ENCODE data around the gene MVB12B. TPM values are rescaled to one million over a fixed set of nuclear protein-coding genes. Genes with fewer than 3 reads are reported as not detected.

Gene MVB12B
- total and polyA plus RNA-seq, 2 of the 13 experiments (the other 11 are each of a cell fraction or from before 2014, with no cell fraction given), result 12.1 to 30.1 TPM

DNA sequence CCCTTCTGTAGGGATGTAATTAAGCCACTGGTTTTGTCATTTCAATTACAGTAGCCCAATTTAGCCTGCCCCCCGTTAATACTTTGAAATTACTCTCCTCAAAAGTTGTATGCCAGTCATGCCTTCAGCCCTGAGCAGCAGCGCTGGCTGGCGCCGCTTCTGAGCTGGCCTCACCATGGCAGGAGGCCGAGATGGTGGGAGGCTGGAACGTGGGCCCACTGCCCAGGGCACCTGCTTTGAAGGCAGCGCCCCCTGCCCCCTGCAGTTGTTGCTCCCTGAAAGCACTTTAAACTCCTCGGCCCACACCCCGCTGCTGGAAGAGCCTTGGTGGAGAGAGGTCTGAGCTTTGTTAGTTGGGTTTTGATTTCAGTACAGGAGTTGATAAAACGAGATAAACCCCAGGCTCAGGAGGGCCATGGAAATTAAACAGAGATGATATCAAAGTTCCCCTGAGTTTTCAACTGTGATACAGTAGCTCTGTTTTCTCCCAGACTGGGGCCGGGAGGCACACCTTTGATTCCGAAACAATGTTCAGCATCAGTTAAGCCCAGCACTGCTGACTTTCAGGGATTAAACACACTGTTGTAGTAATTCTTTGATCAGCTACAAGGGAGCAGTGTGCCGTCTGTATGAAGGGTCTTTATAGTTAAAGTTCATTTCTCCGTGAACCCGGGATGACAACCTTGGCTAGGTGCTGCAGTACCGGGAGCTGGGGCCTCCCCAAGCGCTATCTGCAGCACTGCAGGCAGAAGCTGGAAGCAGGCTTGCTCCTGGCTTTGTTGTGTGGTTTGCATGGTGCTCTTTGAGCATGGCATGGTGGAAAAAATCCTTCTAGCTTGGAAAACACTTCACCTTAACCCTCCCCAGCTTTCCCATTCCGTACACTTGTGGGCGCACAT, 9.5 kb downstream of the MVB12B start (continued):
- TF ChIP-seq, protein P1, sequence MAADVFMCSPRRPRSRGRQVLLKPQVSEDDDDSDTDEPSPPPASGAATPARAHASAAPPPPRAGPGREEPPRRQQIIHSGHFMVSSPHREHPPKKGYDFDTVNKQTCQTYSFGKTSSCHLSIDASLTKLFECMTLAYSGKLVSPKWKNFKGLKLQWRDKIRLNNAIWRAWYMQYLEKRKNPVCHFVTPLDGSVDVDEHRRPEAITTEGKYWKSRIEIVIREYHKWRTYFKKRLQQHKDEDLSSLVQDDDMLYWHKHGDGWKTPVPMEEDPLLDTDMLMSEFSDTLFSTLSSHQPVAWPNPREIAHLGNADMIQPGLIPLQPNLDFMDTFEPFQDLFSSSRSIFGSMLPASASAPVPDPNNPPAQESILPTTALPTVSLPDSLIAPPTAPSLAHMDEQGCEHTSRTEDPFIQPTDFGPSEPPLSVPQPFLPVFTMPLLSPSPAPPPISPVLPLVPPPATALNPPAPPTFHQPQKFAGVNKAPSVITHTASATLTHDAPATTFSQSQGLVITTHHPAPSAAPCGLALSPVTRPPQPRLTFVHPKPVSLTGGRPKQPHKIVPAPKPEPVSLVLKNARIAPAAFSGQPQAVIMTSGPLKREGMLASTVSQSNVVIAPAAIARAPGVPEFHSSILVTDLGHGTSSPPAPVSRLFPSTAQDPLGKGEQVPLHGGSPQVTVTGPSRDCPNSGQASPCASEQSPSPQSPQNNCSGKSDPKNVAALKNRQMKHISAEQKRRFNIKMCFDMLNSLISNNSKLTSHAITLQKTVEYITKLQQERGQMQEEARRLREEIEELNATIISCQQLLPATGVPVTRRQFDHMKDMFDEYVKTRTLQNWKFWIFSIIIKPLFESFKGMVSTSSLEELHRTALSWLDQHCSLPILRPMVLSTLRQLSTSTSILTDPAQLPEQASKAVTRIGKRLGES (CRISPR knock-in tag; IDR thresholded peaks at IDR 0.05; ENCODE audit: borderline replicate concordance), result no peak
- no peak for TF ChIP-seq AGO1 (IDR thresholded peaks at IDR 0.05; ENCODE audit: low read depth, low read length, poor library complexity, severe bottlenecking)
- peak; percentile 31 for TF ChIP-seq XRCC5 (optimal IDR thresholded peaks at IDR 0.05; ENCODE audit: low read length)
- TF ChIP-seq, protein P2, sequence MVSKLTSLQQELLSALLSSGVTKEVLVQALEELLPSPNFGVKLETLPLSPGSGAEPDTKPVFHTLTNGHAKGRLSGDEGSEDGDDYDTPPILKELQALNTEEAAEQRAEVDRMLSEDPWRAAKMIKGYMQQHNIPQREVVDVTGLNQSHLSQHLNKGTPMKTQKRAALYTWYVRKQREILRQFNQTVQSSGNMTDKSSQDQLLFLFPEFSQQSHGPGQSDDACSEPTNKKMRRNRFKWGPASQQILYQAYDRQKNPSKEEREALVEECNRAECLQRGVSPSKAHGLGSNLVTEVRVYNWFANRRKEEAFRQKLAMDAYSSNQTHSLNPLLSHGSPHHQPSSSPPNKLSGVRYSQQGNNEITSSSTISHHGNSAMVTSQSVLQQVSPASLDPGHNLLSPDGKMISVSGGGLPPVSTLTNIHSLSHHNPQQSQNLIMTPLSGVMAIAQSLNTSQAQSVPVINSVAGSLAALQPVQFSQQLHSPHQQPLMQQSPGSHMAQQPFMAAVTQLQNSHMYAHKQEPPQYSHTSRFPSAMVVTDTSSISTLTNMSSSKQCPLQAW (CRISPR knock-in tag; IDR thresholded peaks at IDR 0.05), result 0 out of 2 replicates have a peak, but pooled peaks have one; percentile 29
- no peak for TF ChIP-seq SETDB1 (CRISPR knock-in tag; IDR thresholded peaks at IDR 0.05; ENCODE audit: borderline replicate concordance)
- no peak for TF ChIP-seq ZNF737 (CRISPR knock-in tag; IDR thresholded peaks at IDR 0.05; ENCODE audit: borderline replicate concordance)
- 0 out of 2 replicates have a peak, but pooled peaks have one; percentile 32 for TF ChIP-seq ZNF567 (CRISPR knock-in tag; IDR thresholded peaks at IDR 0.05; ENCODE audit: borderline replicate concordance)
- peak; percentile 10; the same call in 1 of the 2 replicates for TF ChIP-seq GATAD2A (CRISPR knock-in tag; IDR thresholded peaks at IDR 0.05)
- no peak for TF ChIP-seq EP300 (IDR thresholded peaks at IDR 0.05; ENCODE audit: low read depth in 2 of 2, low read length in 2 of 2)
- TF ChIP-seq EP300 (CRISPR knock-in tag; IDR thresholded peaks at IDR 0.05; ENCODE audit: borderline replicate concordance), result no peak
- 0 out of 2 replicates have a peak, but pooled peaks have one; percentile 35 for TF ChIP-seq FOXO1 (CRISPR knock-in tag; IDR thresholded peaks at IDR 0.05)
- TF ChIP-seq ZNF207 (IDR thresholded peaks at IDR 0.05; ENCODE audit: borderline replicate concordance), result no peak
